Common myeloid progenitor, CD34-positive (primary cell): ENCODE data around the gene OTULIN.

ENCODE experiments used
- CTCF ChIA-PET: fragments of 350-600 bp; sonication (Branson Sonifier 250); formaldehyde crosslinking; loops from one replicate; lab custom pipeline; 2021; ENCODE audit warnings: antibody characterized with exemption; lab: Charles Lee
- POLR2A ChIA-PET: fragments of 350-600 bp; sonication (Branson Sonifier 250); formaldehyde crosslinking; loops from one replicate; lab custom pipeline; 2021; ENCODE audit warnings: antibody characterized with exemption; lab: Charles Lee
- DNase-seq, 3 donors: peaks; one replicate each; pipeline versions ENCODE4 v3.0.0 to v3.0.0-alpha.2; 2013
- H3K27ac ChIP-seq, 2 experiments: 1 replicate in 1 of 2; 2 replicates in 1 of 2; pipeline ENCODE4 v1.7.0; 2013; ENCODE audit warnings: inconsistent platforms in 2 of 2, low read length in 2 of 2, mild to moderate bottlenecking in 2 of 2, low read depth in 1 of 2, moderate library complexity in 1 of 2; ENCODE audit not compliant: severe bottlenecking in 2 of 2, insufficient read depth in 1 of 2, poor library complexity in 1 of 2
- H3K27me3 ChIP-seq, 5 experiments: replicated peaks in 2 of 5; 1 replicate in 3 of 5; 2 replicates in 2 of 5; pipeline versions ENCODE4 v1.6.1 to v1.7.0; 2013; ENCODE audit warnings: low read length in 4 of 5, mild to moderate bottlenecking in 2 of 5, moderate library complexity in 2 of 5, inconsistent platforms in 1 of 5; ENCODE audit not compliant: insufficient read depth in 5 of 5, control insufficient read depth in 4 of 5
- H3K36me3 ChIP-seq, 4 experiments: 1 replicate in 2 of 4; 2 replicates in 2 of 4; pipeline versions ENCODE4 v1.6.1 to v1.7.0; 2013; ENCODE audit warnings: low read length in 3 of 4, control low read depth in 1 of 4, mild to moderate bottlenecking in 1 of 4; ENCODE audit not compliant: control insufficient read depth in 4 of 4, insufficient read depth in 4 of 4
- H3K4me1 ChIP-seq, 4 experiments: 1 replicate in 3 of 4; 2 replicates in 1 of 4; pipeline versions ENCODE4 v1.6.1 to v1.7.1; 2013; ENCODE audit warnings: low read length in 3 of 4, mild to moderate bottlenecking in 3 of 4, control low read depth in 1 of 4, inconsistent platforms in 1 of 4, moderate library complexity in 1 of 4; ENCODE audit not compliant: control insufficient read depth in 4 of 4, insufficient read depth in 4 of 4; ENCODE audit errors: control extremely low read depth in 1 of 4
- H3K4me3 ChIP-seq, 7 experiments: 1 replicate in 4 of 7; 2 replicates in 3 of 7; pipeline versions ENCODE4 v1.5.1 to v1.7.0; 2013; ENCODE audit warnings: mild to moderate bottlenecking in 7 of 7, low read length in 6 of 7, moderate library complexity in 6 of 7, inconsistent platforms in 2 of 7, low read depth in 2 of 7, control low read depth in 1 of 7; ENCODE audit not compliant: insufficient read depth in 4 of 7, control insufficient read depth in 1 of 7; ENCODE audit errors: extremely low read depth in 1 of 7
- H3K9me3 ChIP-seq, 5 experiments: 1 replicate in 4 of 5; 2 replicates in 1 of 5; pipeline versions ENCODE4 v1.6.1 to v1.7.1; 2013; ENCODE audit warnings: low read length in 4 of 5, mild to moderate bottlenecking in 2 of 5, inconsistent platforms in 1 of 5, low read depth in 1 of 5, moderate library complexity in 1 of 5; ENCODE audit not compliant: control insufficient read depth in 4 of 5, insufficient read depth in 2 of 5; ENCODE audit errors: control extremely low read depth in 1 of 5
- WGBS: methylation state at CpG from one replicate; pipeline ENCODE4 v1.1.5; 2013; ENCODE audit not compliant: insufficient coverage; 5-methylcytosine and 5-hydroxymethylcytosine counted together

OTULIN gene

GRCh38 chr5:14728459-14728938, 64.0 kb downstream of the OTULIN start:
- Histone ChIP-seq H3K4me1 (peaks cover 0 to 12% (median 8%) of the 10 kb centered on the region in 4 experiments), H3K4me3 (no peak overlapping the region), H3K36me3 (peaks cover 0 to 13% (median 3%) of the 10 kb centered on the region in 4 experiments), H3K27me3 (no peaks in the 10 kb centered on the region), H3K27ac (no peak overlapping the region), H3K9me3 (no peaks in the 10 kb centered on the region)
- ChIA-PET POLR2A (no interaction called here), CTCF (interaction anchor here (0.7 to 4.1 kb wide), 11 partner anchors 15 to 286 kb away, joined by 3 to 34 read pairs (median 3); no protein-coding TSS in a partner anchor)
- WGBS = 98% methylated on average over 15 of the region's 15 CpGs
- DNase-seq = no peak

GRCh38 chr5:14729448-14730385, 65.2 kb downstream of the OTULIN start:
- DNase-seq = no peak
- H3K27me3 ChIP-seq = no peaks in the 10 kb centered on the region
- no peak overlapping the region for H3K27ac ChIP-seq
- ChIA-PET POLR2A (no interaction called here), CTCF (interaction anchor here (0.6 to 4.1 kb wide), 5 partner anchors 28 to 285 kb away, joined by 3 to 34 read pairs (median 4); no protein-coding TSS in a partner anchor)
- H3K4me3 ChIP-seq = no peak overlapping the region
- WGBS = 95% methylated on average over 14 of the region's 18 CpGs
- peaks cover 0 to 13% (median 4%) of the 10 kb centered on the region in 4 experiments for H3K36me3 ChIP-seq
- H3K9me3 ChIP-seq = no peaks in the 10 kb centered on the region
- H3K4me1 ChIP-seq = peaks cover 0 to 6% (median 4%) of the 10 kb centered on the region in 4 experiments

- ChIA-PET CTCF (no interaction called here), POLR2A (no interaction called here)
- Histone ChIP-seq H3K4me3 (no peak overlapping the region), H3K27me3 (no peaks in the 10 kb centered on the region), H3K36me3 (peaks cover 0 to 13% (median 4%) of the 10 kb centered on the region in 4 experiments), H3K4me1 (no peaks in the 10 kb centered on the region), H3K9me3 (no peaks in the 10 kb centered on the region), H3K27ac (no peak overlapping the region)
- DNase-seq = no peak
- 94% methylated on average over 11 of the region's 13 CpGs for WGBS
Observed at GRCh38 chr5:14730466-14730865, 65.9 kb downstream of the OTULIN start.

GRCh38 chr5:14730881-14731280, 66.4 kb downstream of the OTULIN start:
- no peak for DNase-seq
- H3K27me3 ChIP-seq = no peaks in the 10 kb centered on the region
- H3K27ac ChIP-seq = no peak overlapping the region
- ChIA-PET CTCF (interaction anchor here (1.4 kb wide), 1 partner anchor 163 kb away, joined by 5 read pairs; no protein-coding TSS in a partner anchor), POLR2A (no interaction called here)
- no peaks in the 10 kb centered on the region for H3K9me3 ChIP-seq
- 88% methylated on average over 15 of the region's 15 CpGs for WGBS
- H3K4me1 ChIP-seq = no peaks in the 10 kb centered on the region
- no peak overlapping the region for H3K4me3 ChIP-seq
- H3K36me3 ChIP-seq = peaks cover 0 to 13% (median 4%) of the 10 kb centered on the region in 4 experiments

GRCh38 chr5:14732991-14733390, 68.5 kb downstream of the OTULIN start:
- no peak overlapping the region for H3K27ac ChIP-seq
- no peaks in the 10 kb centered on the region for H3K27me3 ChIP-seq
- ChIA-PET CTCF (no interaction called here), POLR2A (no interaction called here)
- H3K9me3 ChIP-seq = no peaks in the 10 kb centered on the region
- WGBS = 88% methylated on average over 3 of the region's 6 CpGs
- H3K36me3 ChIP-seq = peaks cover 0 to 16% (median 5%) of the 10 kb centered on the region in 4 experiments
- H3K4me1 ChIP-seq = no peaks in the 10 kb centered on the region
- no peak overlapping the region for H3K4me3 ChIP-seq
- no peak for DNase-seq

- Histone ChIP-seq H3K4me3 (no peak overlapping the region), H3K36me3 (peaks cover 0 to 13% (median 5%) of the 10 kb centered on the region in 4 experiments), H3K9me3 (no peaks in the 10 kb centered on the region), H3K4me1 (no peaks in the 10 kb centered on the region), H3K27ac (no peak overlapping the region), H3K27me3 (no peaks in the 10 kb centered on the region)
- no peak for DNase-seq
- POLR2A ChIA-PET = no interaction called here
- WGBS = 96% methylated on average over 15 of the region's 16 CpGs
- CTCF ChIA-PET = no interaction called here
Observed at GRCh38 chr5:14733661-14734060, 69.1 kb downstream of the OTULIN start.

- WGBS = 96% methylated on average over 7 of the region's 13 CpGs
- H3K27ac ChIP-seq = no peak overlapping the region
- H3K4me1 ChIP-seq = no peaks in the 10 kb centered on the region
- peaks cover 0 to 13% (median 5%) of the 10 kb centered on the region in 4 experiments for H3K36me3 ChIP-seq
- H3K9me3 ChIP-seq = no peaks in the 10 kb centered on the region
- ChIA-PET POLR2A (interaction anchor here (1.4 kb wide), 1 partner anchor 10 kb away, joined by 3 read pairs; no protein-coding TSS in a partner anchor), CTCF (no interaction called here)
- H3K4me3 ChIP-seq = no peak overlapping the region
- H3K27me3 ChIP-seq = no peaks in the 10 kb centered on the region
- no peak for DNase-seq
Observed at GRCh38 chr5:14734396-14734795, 69.9 kb downstream of the OTULIN start.
